ENCODE data around the gene C4orf51. TPM values are rescaled to one million over a fixed set of nuclear protein-coding genes. Genes with fewer than 3 reads are reported as not detected.
"Not testable (repeated sequence)": the region's sequence is repeated elsewhere in the genome, so short reads cannot be mapped to it uniquely, and the experiment has no call there.

Gene C4orf51
- not detected in 2 replicates for total RNA-seq (2014; rRNA removed)
- not detected for polyA plus RNA-seq (2012)

DNA sequence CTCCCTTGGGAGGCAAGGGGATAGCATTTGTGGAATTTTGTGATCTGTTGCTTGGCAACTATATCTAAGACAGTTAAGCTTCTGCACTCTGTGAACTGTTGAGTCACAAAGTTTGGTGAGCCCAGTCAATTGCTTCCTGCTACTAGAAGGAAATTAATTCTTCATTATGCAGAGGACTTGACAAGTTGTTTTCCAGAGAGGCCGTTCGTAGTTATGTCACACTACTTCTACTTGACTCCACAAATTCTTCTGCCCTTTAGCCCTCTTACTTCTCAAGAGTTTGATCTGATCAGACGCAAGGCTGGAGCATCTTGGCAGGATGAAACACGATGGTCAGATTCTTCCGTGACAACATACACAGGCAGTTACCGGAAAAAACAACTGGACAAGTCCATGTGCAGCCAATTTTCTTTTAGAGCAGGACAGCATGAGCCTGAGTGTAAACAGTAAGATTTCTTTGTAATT lies at the start of gene C4orf51:
TSS of gene C4orf51 (plus strand) at position 156 of the 465 bp plus-strand sequence. CDS start at position 214, 58 bp downstream.
- peak; percentile 87 for DNase-seq (ENCODE audit: low read depth)

DNA sequence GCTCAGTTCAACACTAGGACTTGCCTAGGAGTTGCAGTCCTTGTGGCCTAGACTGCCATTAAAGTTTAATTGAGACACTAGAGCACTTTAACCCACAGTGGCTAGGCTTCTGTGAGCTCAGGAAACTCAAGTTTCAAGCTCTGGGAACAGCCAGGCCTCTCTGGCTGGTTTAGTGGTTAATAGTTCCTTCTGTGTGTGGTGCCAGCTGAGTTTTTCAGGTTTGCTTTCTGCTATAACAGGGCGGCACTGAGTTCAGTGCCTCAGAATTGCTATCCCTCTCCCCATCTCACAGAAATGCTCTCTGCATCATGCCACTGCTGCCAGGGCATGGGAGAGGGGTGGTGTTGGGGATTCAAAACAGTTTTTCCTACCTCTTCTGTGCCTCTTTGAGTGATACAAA lies 44.8 kb upstream of the C4orf51 start:
- DNase-seq (ENCODE audit: low read depth) = no peak

DNA sequence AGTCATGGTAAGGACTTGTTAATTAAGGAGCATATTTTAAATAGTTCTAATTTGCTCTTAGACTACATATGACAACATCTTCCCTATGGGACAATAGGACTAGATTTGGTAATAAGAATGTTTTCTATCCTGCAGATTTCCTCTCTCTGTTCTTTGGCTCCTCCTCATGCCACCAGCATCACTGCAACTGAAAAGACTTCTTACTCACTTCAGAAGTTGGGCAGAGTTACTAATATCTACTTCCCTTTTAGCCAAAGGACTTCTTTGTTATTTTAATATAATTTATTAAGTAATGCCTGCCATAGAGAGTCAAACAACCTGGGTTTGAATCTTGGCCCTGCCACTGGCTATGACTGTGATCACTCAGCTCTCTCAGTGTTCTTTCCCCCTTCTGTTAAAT lies 44.3 kb upstream of the C4orf51 start:
- no peak for DNase-seq (ENCODE audit: low read depth)

DNA sequence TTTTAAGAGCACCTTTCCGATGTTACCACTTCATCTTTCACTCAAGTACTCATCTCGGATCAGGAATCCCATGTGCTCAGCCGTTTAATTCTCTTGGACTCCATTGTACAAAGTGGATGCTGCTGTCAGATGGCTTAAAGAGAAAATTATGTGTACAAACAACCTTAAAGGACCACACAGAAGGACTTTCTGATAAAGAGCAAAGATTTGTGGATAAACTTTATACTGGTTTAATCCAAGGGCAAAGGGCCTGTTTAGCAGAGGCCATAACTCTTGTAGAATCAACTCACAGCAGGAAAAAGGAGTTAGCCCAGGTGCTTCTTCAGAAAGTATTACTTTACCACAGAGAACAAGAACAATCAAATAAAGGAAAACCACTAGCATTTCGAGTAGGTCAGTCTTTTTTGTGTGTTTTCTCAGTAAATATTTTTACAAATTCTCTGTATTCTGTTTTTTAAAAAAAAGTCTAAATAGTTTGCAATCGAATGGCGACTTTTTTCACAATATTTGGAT lies 40.7 kb upstream of the C4orf51 start:
- DNase-seq (ENCODE audit: low read depth) = no peak

DNA sequence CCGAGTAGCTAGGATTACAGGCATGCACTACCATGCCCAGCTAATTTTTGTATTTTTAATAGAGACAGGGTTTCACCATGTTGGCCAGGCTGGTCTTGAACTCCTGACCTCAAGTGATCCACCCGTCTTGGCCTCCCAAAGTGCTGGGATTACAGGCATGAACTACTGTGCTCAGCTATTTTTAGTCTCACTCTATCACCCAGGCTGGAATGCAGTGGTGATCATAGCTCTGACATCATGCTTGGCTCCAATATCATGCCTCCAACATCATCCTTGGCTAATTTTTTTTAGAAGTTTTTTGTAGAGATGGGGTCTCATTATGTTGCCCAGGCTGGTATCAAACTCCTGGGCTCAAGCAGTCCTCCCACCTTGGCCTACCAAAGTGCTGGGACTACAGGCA lies 39.7 kb upstream of the C4orf51 start:
- peak; percentile 53 for DNase-seq (ENCODE audit: low read depth)

DNA sequence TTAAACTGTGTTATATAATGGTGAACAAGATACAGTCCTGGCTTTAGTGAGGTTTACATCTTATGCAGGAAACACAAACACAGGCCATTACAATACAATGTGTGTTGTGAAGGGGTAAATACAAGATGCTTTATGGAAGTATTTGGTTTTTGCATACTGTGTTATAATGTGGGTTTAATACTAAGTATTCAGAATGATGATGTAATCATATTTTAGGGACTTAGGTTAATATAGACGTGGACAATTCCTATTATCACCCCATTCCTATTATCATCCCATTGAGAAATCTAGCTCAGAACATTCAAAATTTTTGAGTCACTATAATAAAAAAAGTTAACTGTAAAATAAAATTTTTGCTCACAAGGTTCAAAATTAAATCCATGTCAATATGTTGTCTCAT lies 36.7 kb upstream of the C4orf51 start:
- no peak for DNase-seq (ENCODE audit: low read depth)

DNA sequence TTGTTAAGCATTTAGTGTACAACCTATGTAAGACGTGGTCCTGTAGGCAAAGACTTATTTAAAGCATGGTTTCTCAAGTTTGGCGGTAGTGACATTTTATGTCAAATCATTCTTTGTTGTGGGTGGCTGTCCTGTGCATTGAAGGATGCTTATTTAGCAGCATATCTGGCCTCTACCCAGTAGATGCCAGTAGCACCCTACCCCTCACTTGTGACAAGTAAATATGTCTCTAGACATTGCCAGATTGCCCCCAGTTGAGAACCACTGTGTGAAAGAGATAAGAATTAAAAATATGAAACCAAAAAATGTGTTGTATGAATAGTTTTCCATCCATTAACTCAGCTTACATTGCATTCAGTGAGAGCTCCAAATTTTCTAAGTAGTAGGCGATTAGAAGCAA lies 35.2 kb upstream of the C4orf51 start:
- no peak for DNase-seq (ENCODE audit: low read depth)

DNA sequence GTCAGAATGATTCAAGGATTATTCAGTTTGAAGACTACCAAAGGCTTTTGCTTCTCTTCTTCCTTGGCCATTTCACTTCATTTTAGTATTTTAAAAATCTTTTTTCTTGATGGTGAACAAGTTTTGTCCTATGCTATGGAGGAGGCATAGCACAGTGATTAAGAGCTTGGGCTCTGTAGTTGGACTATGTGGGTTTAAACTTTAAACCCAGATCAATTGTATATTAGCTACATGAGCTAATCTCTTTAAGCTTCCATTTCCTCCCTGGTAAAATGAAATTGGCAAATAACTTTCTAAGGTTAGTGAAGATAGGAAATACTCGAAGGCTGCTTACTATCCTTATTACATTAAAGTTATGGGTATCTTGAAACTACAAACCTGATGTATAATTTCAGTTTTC lies 23.8 kb upstream of the C4orf51 start:
- DNase-seq (ENCODE audit: low read depth) = no peak

DNA sequence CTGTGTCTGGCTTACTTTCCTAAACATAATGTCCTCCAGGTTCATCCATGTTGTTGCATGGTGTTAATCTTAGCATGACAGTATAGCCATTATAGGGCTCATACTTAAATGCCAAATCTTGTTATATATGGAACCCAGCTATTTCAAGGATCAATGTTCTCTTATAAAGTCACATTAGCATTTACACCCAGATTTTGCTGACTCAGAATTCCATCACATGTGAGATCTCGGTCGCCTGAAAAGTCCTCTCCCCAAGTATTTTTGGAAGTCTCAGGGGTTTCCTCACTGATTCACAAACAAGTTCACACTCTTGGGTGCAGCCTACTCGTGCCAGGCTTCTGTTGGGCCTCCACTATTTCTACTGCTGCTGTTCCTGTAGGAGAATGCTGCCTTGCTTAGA lies 19.9 kb upstream of the C4orf51 start:
- no peak for DNase-seq (ENCODE audit: low read depth)

DNA sequence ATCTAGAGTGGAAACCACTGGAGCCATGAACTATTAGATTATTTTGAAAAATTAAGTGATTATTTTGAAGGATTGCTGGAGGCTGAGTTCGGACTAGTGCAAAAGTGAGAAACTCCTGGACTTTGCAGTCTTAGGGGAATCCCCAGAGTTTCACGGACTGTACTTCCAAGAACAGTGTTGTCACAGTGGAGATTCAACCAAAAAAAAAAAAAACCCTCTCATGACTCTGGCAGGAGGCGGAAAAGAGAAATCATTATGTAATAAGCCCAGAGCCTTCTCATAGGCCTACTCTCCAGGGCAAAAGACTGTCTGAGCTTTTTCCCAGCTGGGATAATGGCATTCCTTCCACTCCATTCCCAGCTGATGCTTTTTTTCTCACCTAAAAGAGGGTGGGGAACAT lies 16.8 kb upstream of the C4orf51 start:
- no peak for DNase-seq (ENCODE audit: low read depth)

DNA sequence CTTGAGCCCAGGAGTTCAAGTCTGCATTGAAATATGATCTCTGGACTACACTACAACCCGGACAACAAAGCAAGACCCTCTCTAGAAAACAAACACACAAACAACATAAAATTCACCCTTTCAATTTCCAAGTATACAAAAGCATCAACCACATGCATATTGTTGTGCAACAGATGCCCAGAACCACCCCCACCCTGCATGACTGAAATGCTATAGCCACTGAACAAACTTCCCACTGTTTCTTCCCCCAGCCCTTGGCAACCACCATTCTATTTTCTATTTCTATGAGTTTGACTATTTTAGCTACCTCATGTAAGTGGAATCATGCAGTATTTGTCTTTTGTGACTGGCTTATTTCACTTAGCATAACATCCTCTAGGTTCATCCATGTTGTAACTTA lies 14.2 kb upstream of the C4orf51 start:
- DNase-seq (ENCODE audit: low read depth) = no peak

DNA sequence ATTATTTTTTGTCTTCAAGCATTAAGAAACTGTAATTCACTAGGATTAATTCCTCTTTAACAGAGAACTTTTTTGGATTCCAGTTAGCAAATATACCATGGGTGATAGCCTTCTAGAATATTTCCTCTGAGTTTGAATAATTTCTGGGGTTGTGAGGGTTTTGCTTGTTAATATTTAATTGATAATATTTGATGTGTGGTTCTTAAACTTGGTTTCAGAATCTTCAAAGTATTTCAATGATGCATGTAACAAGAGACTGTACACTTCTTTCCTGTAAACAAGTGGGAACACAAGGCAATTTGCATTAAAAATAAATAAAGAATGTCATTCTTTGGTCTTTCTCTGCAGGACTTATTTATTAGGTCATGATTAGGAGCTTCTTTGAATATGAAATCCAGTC lies 9.5 kb upstream of the C4orf51 start:
- DNase-seq (ENCODE audit: low read depth) = no peak

DNA sequence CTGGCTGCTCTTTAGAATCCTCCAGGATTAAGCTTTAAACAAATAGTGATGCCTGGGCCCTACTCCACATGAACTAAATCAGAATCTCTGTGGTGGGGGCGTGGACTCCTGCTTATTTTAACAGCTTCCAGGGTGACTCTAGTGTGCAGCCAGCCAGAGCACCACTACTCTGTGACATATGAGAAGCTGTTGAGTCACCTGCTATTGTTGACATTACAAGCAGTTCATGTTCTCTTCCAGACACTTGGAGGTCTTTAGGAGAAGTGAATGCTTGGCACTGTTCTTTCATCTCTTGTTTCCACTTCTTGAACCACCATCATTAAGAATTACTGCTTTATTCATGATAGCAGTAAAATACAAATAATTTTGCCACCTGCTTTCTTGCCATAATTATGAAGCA lies 426 bp upstream of the C4orf51 start:
- peak; percentile 96 for DNase-seq (ENCODE audit: low read depth)

DNA sequence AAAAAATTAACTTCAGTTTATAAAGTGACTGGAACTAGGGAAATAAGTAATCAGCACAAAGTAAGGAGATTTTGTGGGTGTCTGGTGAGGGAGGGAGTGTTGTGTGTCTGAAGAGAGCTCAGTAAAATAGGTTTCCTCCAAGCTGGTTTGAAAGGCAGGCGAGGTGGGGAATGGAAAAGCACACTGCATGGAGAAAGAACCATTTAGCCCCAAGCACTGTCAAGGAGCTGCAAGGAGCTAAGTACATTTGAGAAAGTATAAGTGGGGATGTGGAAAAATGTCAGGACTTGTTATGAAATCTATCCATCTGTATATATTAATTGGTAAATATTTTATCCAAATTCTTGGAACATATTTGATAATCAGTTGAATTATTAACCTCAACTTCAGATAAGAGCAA lies 956 bp downstream of the C4orf51 start:
- DNase-seq (ENCODE audit: low read depth) = no peak

DNA sequence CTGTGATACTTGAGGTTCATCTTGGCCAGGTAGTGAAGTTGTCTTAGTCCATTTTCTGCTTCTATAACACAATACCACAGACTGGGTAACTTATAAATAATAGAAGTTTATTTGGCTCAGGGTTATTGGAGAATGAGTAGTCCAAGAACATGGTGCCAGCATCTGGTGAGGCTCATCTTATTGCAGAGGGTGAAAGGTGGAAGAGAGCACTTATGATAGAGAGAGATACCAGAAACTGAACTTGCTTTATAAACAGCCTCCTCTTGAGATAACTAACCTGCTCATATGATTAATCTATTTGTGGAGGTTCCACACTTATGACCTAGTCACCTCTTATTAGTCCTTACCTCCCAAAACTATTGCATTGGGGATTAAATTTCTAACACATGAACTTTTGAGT lies 1.6 kb downstream of the C4orf51 start:
- DNase-seq (ENCODE audit: low read depth) = no peak

DNA sequence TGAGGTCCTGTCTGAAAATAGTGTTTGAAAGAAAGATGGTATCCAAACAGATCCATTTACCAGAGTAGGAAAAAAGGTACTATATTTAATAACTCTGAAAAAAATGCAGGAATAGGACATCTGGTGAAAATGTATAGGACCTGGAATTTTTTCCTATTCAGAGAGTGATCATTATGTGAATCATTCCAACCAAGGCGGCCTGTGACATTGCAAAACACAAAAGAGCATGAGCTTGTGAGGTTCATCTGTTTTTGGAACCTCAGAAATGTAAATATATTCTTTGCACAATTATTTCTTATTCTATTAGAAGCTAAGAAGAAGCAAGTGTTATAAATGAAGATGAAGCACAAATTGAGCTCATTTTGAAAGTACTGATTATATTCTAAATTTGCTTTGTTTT lies 2.0 kb downstream of the C4orf51 start:
- peak; percentile 31 for DNase-seq (ENCODE audit: low read depth)

DNA sequence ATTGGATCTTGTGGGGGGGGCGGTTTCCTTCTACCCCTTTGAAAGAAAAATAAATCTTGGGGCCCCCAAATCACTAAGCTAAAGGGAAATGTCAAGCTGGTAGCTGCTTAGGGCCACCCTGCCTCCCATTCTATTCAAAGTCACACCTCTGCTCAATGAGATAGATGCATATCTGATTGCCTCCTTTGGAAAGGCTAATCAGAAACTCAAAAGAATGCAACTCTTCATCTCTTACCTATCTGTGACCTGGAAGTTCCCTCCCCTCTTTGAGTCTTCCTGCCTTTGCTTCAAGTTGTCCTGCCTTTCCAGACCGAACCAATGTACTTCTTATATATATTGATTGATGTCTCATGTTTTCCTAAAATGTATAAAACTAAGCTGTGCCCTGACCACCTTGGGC lies 7.0 kb downstream of the C4orf51 start:
- DNase-seq (ENCODE audit: low read depth) = no peak

DNA sequence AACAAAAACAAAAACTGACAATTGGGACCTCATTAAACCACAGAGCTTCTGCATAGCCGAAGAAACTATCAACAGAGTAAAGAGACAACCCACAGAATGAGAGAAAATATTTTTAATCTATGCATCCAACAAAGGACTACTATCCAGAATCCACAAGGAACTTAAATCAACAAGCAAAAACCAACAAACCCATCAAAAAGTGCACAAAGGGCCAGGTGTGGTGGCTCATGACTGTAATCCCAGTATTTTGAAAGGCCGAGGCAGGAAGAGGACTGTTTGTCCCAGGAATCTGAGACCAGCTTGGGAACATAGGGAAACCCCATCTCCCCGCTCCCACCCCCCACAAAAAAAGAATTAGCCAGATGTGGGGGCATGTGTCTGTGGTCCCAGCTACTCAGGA lies 10.7 kb downstream of the C4orf51 start:
- no peak for DNase-seq (ENCODE audit: low read depth)

DNA sequence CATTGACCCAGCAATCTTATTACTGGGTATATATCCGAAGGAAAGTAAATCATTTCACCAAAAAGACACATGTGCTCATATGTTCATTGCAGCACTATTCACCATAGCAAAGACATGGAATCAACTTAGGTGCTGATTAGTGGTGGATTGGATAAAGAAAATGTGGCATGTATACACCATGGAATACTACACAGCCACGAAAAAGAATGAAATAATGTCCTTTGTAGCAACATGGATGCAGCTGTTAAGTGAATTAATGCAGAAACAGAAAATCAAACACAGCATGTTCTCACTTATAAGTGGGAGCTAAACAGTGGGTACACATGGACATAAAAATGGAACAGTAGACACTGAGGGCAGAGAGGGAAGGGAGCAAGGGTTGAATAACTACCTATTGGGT lies 11.5 kb downstream of the C4orf51 start:
- not testable (repeated sequence) for DNase-seq (ENCODE audit: low read depth)

DNA sequence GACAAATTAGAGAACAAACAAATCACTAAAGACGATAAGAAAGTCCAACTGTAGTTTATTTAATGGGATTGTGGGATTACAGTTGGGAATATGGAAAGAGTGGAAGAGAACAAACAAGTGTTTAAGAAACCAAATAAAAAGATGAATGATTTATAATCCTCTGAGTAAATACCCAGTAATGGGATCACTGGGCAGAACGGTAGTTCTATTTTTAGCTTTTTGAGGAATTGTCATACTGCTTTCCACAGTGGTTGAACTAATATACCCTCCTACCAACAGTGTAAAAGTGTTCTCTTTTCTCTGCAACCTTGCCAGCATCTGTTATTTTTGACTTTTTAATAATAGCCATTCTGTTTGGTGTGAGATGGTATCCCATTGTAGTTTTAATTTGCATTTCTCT lies 15.0 kb downstream of the C4orf51 start:
- DNase-seq (ENCODE audit: low read depth) = peak; percentile 37

DNA sequence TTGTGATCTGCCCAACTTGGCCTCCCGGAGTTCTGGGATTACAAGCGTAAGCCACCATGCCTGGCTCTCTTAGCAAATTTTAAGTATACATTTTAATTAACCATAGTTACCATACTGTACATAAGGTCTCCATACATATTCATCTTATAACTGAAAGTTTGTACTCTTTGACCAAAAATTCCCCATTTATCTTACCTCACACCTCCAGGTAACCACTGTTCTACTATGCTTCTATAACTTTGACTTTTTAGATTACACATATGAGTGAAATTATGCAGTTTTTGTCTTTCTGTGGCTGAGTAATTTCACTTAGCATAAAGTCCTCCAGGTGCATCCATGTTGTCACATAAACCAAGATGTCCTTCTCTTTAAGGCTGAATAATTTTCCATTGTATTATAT lies 17.4 kb downstream of the C4orf51 start:
- no peak for DNase-seq (ENCODE audit: low read depth)

DNA sequence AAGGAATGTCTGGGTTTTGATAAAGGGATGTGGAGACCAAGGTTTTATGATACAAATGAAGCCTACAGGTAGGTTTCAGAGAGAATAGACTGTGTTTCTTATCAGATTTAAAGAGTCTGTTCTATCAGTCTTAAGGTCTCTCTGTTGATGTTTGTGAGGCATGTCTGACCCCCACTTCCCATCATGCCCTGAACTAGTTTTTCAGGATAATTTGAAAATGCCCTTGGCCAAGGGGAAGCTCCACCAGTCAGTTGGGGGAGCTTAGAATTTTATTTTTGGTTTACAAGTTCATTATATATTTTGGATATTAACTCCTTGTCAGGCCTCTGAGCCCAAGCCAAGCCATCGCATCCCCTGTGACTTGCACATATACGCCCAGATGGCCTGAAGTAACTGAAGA lies 18.6 kb downstream of the C4orf51 start:
- DNase-seq (ENCODE audit: low read depth) = no peak

DNA sequence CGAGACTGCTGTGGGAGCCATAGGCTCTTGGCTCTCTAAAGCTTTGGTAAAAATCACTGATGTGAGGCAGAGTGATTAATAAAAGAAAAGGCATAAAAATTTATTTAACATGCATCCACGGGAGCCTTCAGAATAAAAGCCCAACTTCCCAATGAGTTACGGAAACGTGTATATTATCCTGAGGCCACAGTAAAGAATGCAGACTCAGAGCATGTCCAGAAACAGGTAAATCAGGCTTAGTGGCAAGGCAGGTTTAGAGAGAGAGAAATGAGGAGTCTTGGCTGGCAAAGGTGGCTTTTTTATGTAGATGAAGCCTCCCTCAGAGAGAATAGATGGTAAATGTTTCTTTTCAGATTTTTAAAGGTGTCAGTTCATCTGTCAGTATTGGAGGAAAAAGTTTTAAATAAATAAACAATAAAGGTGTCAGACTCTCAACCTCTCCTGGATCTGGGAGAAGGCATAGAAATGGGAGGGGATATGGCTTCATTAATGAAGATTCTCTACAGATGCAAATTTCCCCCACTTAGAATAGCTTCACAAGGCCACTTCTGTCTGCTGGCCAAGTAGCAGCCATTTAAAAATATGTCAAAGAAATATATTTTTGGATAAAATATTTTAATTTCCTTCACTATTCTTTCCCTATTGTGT lies 24.0 kb downstream of the C4orf51 start:
- no peak for DNase-seq (ENCODE audit: low read depth)

DNA sequence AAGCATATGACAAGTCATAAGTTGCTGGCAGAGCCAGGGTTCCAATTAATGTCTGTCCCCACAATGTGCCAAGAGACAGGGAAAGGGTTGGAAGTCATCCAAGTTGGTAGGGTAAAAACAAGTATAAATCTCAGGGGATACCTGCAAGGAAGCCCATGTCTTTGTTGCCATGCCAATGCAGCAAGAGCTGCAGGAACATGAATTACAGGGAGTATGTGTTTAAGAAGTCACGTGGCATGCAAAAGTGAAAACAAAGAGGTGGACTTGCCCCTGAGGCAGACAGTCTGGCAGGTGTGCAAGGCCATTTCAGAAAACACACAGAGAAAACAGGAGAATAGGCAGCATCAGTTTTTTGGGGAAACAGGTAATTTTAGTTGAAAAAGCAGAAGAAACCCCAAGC lies 29.4 kb downstream of the C4orf51 start:
- DNase-seq (ENCODE audit: low read depth) = no peak

All from LHCN-M2 (cell line).